Stimulated activated CD8-positive, alpha-beta memory T cell treated with anti-CD3 and anti-CD28 coated beads, Interleukin-2, amount 100 ng/mL, for 1 hour (primary cell): ENCODE results near the gene DCAF17.
"Not testable (repeated sequence)": the region's sequence is repeated elsewhere in the genome, so short reads cannot be mapped to it uniquely, and the experiment has no call there.

Experiments
- DNase-seq, 2 donors: peaks; one replicate each; pipeline ENCODE4 v3.0.0-alpha.2; 2020; ENCODE audit warnings: low read depth in 2 of 2

Gene DCAF17

DNA sequence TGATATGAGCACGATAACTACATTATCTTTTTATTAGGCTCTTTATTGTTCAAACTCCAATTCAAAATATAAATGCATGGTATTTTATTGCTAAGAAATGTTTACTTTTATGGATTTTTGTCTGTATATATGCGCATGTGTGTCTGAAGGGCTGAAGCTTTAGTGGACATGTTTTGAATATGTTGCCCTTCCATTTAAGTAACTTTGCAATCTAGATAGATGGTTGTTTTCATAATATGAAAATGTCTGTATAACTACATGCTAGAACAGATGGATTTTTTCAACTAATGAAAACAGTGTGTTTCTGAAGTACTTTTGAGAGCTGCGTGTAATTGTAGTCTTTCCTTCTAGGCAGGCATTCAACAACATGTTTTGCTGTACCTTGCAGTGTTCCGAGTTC, 18.7 kb downstream of the DCAF17 start:
- no peak for DNase-seq

DNA sequence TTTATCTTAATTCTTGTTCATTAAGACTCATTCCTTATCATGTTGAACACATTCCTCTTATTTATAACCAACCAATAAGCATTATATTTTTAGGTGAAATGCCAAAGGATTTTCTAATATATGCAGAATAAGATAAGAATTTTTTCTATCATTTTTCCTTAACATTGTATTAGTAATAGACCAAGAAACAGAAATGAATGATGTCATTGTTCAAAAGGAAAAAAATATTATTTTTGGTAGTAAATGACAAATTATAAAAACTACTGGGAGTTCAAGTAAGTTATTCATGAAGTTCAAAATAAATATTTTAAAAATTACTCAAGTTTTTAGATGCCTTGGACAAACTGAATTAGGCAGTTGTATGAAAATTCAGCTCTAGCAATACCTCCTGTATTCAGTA, 25.5 kb downstream of the DCAF17 start:
- DNase-seq: no peak

DNA sequence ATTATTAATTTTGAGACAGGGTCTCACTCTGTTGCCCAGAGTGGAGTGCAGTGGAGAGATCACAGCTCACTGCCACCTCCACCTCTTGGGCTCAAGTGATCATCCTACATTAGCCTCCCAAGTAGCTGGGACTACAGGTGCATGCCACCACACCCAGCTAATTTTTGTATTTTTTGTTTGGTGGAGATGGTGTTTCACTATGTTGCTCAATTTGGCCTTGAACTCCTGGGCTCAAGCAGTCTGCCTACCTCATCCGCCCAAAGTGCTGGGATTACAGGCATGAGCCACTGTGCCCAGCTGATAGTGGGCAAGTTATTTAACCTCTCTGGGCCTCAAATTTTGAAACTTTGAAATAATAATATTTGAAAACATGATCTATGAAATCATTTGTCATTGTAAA, 26.5 kb downstream of the DCAF17 start:
- DNase-seq: no peak

DNA sequence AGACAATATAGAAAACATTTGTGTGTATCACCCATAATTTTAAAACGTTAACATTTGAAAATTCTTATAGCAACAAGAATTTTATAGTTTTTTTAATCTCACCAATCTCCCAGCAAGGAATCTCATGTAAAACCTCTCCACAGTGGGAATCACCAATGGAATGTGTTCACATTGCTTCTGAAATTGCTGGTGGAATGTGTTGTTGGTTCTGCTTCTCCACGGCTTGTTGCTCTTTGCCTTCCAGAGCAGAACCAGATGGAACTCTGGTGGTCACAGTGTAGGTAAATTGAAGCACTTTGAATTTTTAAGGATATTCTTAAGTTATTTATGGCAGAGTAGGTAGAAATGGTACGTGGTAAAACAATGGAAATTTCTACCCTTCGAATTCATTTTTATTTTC, 35.1 kb downstream of the DCAF17 start:
- no peak for DNase-seq

DNA sequence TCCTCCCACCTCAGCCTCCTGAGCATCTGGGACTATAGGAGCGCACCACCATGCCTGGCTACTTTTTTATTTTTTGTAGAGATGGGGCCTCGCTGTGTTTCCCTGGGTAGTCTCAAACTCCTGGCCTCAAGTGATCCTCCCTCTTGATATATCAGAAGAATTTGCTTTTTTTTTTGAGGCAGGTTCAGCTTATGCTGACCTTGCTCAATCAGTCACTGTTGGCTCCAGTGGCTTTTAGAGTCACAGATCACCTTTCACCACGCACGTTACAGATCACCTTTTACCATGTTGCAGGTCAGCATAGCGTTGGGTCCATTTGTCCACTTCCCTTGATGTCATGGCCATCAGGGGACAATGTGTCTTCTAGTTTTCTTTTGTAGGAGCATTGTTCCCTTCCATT, 36.1 kb downstream of the DCAF17 start:
- DNase-seq: no peak

DNA sequence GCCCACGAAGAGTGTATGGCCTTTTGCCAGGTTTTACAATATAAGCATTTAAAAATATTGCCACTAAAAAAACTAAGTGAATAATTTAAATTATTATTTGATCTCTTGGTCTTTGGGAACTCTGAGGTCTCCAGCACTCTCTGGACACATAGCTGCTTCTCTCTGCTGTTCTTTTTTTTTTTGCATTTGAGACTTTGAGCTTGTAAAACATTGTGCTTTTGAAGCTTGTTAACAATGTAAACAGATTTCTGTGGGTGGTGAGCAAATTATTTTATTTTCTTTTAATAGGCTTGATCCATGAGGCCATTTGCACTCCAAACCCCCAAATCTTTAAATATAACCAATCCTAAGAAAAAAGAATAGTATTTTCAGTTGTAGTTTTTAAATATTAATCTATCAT, 42.0 kb downstream of the DCAF17 start:
- DNase-seq: no peak

DNA sequence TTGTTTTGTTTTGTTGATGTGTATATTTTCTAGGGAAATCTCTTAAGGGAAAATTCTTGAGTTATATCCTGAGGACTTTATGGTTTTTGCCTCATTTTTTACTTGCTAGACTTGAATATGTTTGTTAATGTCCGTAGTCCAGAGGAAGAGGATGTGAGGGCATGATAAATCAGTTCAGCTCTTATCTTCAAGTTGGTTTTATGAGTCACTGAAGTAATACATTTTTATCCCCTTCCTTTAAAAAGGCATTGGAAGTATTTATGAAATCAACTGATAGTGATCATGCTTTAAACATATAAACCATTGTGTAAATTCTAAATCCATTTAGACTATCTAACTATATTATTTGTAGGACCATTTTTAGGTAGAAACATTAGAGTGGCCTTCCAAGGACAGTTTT, 44.3 kb downstream of the DCAF17 start:
- DNase-seq: no peak

DNA sequence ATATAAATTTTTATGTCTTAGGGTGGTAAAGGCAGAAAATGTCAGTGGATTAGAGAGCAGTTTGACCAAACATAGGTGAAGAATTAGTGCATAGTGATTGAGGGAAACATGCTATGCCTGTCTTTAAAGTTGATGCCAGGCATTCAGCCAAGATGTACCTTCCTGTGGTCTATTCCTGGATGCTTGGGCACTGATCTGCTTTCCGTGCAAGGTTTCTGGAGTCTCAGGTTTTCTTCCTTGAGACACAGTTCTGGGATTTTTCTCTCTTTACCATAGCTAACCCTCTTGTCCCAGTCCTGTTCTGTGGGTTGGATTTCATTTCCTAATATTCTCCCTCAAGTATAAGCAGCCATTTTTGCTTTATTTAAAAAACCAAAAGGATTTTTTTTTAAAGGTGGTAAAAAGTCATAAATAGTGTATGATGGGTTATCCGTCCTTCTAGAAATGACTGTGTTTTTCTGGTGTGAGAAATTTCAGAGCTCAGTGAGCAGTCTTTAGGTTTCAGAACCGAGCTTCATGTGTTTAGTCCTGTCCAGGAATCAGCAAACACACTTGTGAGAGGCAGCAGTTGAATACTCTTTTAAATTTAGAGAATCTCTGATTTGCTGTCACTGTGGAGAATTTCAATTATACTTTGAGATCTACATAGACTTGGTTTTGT, 45.3 kb downstream of the DCAF17 start:
- no peak for DNase-seq

DNA sequence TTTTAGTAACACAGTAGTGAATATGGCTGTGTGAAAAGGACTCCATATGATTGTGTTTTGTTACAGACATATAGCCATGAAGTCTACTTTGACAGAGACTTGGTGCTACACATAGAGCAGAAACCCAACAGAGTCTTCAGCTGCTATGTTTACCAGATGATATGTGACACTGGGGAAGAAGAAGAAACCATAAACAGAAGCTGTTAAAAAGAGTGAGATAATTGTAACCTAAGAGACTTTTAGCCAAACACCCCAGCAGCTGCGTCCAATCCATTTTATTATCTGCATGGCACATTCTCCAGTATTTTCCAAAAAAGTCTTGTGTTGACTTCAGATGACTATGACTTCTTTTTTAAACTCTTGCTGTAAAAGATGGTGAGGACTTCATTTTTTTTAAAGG, 46.9 kb downstream of the DCAF17 start:
- no peak for DNase-seq

DNA sequence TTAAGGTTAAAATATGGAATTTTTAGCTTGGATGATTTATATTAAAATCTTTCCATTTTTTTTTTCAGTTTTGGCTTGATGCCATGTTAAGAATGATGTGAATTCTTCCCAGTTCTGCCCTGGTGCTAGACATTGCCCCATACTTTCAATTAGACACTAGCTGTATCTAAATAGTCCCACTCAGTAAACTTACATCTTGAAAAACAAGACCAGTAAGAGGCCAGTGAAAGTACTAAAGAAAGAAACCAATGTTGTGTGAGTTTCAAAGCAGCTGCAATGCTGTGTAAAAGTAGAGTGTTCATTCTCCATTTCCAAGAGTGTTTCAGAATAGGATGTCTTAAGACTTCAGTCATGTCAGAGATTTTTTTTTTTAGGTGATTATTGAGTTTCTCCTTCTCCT, 48.3 kb downstream of the DCAF17 start:
- DNase-seq: no peak

DNA sequence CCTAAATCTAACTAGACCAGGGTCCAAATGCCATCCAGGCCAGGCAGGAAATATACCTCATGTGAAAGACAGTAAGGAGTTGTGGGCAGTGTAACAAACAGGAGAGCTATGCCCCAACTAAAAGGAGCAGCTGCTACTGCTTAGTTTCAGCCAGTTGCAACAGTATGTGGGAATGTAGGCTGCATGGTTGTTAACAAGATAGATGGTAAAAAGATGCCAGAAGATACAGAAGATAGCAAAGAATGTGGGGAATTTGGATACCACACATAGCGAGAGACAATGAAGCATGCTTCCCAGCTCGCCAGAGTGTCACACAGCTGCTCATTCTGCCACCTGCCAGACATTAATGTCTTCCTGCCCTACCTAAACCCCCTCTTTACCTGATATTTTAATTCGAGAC, 48.9 kb downstream of the DCAF17 start:
- no peak for DNase-seq

DNA sequence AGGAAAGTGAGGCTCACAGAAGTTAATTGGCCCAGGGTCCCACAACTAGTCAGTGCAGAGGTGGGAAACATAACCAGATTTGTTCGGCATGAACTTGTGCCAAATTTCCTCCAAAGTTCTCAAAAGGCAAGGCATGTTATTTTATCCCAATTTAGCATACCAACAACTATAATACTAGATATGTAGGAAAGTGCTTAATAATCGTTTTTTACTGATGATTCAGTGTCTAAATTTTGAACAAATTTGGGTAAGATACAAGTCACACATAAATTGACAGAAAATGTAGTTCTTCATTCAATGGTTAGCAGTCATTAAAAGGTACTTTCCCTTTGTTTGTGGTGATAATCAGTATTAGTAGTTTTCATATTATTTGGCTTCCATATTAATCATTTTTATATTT, 49.8 kb downstream of the DCAF17 start:
- DNase-seq: no peak

DNA sequence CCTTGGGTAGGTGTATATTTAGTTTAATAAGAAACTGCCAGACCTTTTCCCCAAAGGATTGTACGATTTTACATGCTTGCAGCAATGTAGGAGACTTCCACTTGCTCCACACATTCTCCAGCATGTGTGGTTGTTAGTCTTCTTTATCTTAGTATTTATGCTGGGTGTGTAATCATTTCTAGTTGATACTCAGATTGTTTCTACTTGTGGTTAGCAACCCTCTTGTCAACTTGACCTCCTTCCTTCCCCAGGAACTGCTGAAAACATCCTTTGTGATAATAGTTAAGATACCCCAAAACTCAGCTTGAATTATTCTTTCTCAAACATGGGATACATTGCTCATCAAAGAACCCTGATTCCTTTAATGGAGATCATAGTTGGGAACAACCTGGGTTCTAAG, 51.1 kb downstream of the DCAF17 start:
- no peak for DNase-seq

DNA sequence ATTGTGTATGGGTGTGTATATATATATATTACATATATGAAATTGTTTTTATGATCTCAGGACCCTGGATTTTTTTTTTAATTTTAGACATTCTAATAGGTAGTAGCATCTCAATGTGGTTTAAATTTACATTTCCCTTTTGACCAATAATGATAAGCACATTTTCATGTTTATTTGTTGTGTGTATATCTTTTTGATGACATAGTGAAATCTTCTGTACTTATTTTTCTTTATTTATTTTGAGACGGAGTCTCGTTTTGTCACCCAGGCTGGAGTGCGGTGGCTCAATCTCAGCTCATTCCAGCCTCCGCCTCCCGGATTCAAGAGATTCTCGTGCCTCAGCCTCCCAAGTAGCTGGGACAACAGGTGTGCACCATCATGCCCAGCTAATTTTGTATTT, 53.2 kb downstream of the DCAF17 start:
- DNase-seq: no peak

DNA sequence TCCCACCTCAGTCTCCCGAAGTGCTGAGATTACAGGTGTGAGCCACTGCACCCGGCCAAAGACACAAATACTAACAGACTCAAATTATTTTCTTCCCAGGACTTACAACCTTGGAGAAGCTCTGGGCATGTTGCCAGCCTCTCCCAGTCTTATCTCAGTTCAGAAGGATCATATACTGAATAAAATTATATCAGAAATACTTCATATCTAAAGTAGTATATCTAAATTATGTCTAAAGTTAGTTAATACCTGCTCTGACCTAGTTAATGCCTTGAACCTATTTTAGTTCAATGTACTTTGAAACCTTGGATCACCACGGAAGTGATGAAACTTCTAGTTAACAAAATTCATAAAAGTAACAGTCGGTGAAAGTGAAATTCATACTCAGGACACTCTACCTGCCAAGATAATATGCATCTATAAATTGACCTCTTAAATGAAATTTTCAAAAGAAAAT, 53.8 kb downstream of the DCAF17 start:
- DNase-seq: no peak

DNA sequence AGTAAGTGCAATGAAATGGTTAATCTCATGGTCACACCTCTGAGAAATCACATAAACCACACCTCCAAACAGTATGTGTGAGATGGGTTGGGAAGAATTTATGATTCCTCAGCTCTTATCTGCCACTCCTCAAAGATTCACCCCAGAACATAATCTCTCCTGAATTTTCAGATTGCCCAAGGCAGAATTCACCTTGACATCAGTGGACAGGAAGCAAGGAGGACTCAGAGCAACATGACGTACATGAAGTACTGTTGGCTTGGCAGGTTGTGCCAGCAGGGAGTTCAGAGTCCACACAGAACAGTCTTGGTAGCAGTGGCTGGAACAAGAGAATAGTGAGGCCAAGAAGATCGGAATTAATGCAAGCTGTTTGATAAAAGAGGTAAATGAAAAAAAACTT, 56.6 kb downstream of the DCAF17 start:
- DNase-seq: no peak

DNA sequence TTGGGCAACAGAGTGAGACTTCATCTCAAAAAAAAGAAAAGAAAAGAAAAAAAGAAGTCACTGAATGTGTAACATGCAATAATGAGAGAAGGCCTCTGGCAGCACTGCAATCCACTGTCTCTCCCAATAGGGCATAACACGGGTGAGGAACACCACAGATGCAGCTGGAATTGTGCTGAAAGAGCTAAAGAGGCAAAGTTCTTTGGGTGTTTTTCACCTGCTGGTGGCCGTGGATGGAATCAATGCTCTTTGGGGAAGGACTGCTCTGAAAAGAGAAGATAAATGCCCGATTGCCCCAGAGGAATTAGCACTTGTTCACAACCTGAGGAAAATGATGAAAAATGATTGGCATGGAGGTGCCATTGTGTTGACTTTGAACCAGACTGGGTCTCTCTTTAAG, 57.3 kb downstream of the DCAF17 start:
- DNase-seq: no peak

DNA sequence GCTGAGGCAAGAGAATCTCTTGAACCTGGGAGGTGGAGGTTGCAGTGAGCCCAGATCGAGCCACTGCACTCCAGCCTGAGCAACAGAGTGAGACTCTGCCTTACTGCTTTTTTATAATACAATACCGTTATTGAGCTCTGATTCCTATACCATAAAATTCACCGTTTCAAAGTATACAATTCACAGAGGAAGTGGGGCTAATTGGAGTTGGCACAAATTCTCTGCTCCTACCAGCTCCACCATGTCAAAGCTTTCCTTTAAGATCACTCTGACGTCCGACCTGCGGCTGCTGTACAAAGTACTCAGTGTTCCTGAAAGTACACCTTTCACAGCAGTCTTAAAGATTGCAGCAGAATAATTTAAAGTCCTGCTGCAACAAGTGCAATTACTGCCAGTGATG, 58.6 kb downstream of the DCAF17 start:
- DNase-seq: no peak

DNA sequence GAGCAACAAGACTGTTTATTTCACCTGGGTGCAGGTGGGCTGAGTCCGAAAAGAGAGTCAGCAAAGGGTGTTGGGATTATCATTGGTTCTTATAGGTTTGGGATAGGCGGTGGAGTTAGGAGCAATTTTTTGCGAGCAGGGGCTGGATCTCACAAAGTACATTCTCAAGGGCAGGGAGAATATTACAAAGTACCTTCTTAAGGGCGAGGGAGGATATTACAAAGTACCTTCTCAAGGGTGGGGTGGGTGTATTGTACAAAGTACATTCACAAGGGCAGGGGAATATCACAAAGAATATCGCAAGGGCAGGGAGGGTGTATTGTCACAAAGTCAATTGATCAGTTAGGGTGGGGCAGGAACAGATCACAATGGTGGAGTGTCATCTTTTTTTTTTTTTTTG, 63.6 kb downstream of the DCAF17 start:
- DNase-seq: not testable (repeated sequence)

DNA sequence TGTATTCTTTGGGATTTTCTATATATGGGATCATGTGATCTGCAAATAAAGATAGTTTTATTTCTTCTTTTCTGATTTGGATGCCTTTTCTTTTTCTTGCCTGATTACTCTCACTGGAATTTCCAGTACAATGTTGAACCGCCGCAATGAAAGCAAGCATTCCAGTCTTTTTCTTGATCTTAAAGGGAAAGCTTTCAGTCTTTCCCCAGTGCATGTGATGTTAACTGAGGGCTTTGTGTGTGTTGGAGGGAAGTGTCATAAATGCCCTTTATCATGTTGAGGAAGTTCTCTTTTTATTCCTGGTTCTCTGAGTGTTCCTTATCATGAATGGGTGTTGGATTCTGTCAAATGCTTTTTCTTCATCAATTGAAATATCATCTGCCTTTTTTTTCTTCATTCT, 71.3 kb downstream of the DCAF17 start:
- DNase-seq: no peak

DNA sequence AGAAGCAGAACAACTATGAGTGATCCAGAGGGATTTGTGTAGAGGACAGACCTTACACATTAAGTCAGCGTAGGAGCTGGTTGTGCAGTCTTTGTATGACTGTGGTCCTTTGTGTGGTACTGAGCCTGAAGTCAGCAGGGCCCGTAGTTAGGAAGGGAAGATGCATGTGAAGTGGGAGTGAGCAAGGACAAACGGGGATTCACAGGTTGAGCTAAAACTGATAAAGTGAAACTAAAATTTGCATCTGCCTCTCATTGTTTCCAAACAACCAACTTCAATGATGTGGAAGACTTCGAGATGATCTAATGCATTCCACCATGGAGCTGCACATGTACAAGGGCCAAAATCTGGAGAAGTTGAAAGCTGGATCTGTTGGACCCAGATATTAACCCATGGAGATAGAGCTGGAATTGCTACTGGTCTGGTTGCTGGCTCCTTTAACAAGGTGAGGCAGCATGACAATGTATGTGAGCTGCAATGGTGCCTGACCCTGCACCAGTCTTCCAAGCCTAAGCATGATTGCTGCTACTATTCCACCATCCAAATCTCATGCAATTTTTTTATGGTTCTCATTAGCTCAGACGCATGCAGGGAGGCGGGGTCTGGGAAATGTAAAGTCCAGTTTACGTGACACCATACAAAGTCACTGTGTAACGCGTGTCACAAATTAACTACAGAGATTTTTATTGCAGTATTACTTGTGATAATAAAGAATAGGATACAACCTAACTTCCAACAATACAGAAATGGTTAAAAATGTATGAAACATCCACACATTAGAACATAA, 76.1 kb downstream of the DCAF17 start:
- DNase-seq: no peak

DNA sequence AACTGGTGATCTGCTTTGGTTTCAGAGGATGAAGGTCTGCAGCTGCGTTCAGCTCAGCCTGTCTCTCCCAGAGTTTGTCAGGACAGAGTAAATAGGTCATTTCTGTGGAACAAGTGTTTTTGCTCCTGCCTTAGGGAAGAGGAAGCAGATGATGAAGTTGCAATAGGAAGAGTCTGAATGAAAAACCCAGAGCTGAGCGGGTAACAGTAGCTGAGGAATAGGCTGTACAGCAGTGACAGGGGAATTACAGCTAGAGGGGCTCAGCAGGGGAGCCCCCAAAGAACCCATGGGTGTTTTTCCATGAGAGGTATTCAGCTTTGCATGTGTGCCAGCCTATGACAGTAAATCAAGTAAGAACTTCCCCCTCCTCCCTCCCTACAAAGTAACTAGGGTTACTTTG, 78.0 kb downstream of the DCAF17 start:
- DNase-seq: no peak

DNA sequence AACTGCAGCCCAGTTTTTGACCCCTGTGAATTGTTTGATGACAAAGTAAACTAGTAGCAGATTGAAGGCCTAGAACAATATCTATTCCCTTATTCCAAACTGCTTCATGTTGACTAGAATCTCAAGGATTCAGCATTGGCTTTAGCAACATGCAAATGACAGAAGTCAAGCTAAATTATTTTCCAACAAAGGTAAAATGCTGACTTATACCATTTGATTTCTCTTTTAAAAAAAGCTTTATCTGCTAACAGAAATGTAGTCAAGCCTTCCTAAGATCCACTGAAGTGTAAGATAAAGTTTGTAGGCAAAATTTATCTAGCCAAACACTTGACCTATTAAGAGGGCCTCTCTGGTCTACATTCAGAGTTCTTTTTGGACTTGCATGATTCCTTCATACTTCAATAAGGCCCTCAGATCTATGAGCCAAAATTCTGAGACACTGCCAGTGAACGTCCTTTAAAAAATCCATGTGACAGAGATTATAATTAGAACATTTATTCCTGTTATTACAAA, 78.7 kb downstream of the DCAF17 start:
- DNase-seq: no peak
